HPDE6-E6E7 (cell line): Measurements from ENCODE around the gene ANKRD60.

Experiments used
- DNase-seq: peaks from one replicate; pipeline ENCODE4 v3.0.0; 2011; ENCODE audit warnings: missing footprints; ENCODE audit errors: extremely low spot score

Gene ANKRD60

DNA sequence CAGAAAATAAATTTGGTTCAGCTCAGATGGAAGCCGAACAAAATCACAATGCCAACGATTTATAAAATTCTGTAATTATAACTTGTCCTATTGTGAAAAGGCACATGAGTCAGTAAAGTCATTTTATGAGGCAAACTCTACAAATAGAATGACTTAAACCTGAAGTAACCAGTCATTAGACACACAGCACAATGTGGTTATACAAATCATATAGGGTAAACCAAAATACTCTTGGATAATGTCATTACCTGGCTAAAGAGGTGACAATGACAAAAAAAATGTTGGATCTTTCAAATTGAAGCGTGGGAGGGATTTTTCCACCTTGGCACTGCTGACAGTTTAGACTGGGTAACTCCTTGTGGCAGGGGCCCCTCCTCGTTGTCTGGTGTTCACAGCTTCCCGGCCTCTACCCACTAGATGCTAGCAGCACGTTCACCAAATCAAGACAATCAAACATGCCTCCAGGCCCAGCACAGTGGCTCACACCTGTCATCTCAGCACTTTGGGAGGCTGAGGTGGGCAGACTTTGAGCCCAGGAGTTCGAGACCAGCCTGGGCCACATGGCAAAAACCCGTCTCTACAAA lies 5.0 kb downstream of the ANKRD60 start:
- no peak for DNase-seq

- no peak for DNase-seq
These were observed 6.0 kb downstream of the ANKRD60 start for GRCh38 chr20:58222446-58222845.

- DNase-seq, result no peak
These were observed 9.1 kb downstream of the ANKRD60 start for GRCh38 chr20:58219342-58219700.

GRCh38 chr20:58218665-58219341 lies 9.7 kb downstream of the ANKRD60 start:
- no peak for DNase-seq

DNA sequence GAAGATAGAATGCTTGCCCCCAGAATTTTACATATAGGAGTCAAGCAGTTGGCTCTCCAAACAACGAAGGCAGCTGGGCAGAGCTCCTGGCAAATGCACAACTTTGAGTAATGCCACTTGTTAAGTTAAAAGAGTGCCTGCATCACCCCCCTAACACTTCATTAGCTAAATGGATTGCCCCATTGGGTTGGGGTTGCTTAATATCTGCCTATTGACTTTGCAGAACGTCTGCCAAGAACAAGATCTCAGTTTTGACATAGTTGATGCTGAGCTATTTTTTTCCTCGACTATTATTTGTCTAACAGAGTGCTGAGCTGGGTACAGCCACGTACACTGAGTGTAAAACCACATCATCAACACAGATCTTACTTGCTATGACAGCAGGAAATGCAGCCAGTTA lies 12.1 kb downstream of the ANKRD60 start:
- DNase-seq, result no peak

DNA sequence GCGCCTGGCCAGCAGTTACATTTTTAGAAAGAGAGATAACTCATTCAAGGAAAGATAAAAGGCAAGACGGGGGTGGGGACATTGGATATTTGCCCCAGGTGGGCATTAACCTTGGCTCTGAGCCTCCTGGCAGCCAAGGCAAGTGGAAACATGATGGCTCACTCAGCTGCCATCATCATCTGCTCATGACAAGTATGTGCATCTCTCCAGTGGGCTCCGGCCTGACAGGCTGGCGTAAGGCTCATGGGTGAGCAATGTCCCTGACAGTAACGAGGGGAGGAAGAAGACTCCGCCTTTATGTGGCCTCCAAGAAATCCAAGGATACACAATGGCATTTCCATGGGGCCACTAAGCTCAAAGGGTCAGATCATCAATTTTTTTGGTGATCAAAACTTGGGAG lies 13.3 kb downstream of the ANKRD60 start:
- no peak for DNase-seq

DNA sequence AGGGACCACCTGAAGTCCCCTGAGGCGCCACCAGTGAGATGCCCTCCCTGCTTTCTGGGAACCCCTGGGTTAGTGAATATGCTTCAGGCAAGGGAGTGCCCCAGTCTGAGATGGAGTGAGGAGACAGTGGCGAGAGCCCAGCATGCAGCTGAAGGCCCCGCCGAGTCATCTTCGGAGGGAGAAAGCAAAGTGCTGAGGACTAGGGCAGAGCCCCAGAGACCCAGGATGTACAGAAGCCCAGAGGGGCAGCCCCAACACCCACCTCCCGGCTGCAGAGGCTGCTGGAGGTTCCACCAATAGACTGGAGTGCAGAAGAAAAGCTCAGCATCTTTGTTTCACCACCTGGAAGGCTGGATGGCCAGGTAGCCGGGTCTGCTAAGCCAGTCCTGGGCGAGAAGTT lies 14.1 kb downstream of the ANKRD60 start:
- DNase-seq, result no peak

- no peak for DNase-seq
These were observed 14.7 kb downstream of the ANKRD60 start for GRCh38 chr20:58213716-58214115.

- no peak for DNase-seq
These were observed 15.3 kb downstream of the ANKRD60 start for GRCh38 chr20:58213121-58213520.

DNA sequence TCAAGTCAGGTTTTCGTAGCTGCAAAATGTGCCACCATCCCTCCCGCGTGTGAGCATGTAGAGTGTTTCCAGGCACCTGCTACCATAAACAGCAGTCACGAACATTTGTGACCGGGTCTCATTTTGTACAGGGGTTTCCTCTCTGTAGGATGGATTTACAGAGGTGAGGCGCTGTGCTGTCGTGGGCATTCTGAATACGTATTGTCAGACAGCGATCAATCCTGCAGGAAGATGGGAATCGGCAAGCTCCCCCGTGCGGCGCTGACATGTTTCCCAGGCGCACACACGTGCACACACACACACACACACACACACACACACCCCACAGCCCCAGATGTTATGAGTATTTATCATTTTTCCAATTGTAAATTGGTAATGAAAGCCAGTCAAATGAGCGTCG lies 15.8 kb downstream of the ANKRD60 start:
- DNase-seq, result no peak

GRCh38 chr20:58210398-58210747 lies 18.1 kb downstream of the ANKRD60 start:
- DNase-seq, result no peak

DNA sequence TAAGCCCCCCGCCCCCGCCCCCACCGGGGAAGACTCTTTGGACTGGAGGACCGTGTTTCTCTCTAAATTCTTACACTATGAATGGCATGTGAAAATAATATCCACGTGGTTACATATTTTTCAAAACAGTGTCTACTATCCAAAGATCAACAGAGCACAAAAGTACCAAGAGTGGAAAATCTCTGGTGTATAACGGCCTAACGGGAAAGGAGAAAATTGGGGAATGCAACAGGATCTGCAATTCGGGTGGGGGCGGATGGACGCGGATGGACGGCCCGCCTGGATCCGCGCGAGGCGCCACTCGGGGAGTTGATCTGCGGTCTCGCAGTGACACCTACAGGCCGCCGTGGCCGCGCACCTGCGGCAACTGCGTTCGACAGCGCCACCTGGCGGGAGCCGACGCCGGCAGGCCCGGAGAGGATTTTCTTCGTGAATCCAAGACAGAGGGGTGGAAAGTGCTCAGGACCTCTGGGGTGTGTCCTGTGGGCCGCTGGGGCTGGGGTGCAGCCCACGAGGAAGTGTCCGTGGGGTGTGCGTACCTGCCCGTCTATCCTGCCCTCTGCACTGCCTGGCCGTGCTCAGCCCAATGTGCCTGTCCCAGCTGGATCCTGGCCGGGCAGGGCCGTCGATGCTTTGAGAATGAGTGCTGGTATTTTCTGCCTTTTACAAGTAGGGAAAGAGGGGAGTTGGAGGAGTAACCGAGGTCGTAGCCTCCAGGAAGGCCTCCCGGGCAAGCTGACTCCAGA lies 18.6 kb downstream of the ANKRD60 start:
- DNase-seq, result peak; percentile 98

- no peak for DNase-seq
These were observed 19.5 kb downstream of the ANKRD60 start for GRCh38 chr20:58208944-58209343.

DNA sequence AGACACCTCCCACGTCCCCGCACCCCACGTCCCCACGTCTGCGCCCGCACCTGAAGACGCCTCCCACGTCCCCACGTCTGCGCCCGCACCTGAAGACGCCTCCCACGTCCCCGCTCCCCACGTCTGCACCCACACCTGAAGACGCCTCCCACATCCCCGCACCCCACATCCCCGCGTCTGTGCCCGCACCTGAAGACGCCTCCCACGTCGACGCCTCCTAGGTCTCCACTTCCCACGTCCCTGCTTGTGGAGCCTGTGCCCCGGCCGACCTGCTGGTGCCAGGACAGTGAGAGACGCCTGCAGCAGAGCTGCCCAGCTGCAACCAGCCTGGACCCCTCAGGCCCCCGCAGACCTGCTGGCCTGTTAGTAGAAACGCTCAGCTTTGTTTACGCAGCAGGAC lies 22.6 kb downstream of the ANKRD60 start:
- DNase-seq, result no peak

- no peak for DNase-seq
These were observed 26.4 kb downstream of the ANKRD60 start for GRCh38 chr20:58202044-58202443.

DNA sequence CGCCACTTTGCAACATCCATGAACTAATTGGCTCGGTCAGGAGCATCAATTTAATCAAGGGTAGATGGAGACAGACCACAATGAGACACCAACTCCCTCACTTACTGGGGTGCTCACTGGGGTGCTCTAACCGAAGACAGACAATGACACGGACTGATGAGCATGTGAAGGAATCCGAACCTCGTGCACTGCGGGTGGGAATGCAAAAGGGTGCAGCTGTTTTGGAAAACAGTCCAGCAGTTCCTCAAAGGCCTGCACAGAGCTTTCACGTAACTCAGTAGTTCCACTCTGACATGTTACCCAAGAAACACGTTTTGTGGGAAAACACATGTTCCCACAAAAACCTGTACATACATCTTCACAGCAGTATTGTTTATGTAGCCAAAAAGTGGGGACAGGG lies 26.8 kb downstream of the ANKRD60 start:
- no peak for DNase-seq

GRCh38 chr20:58199469-58199868 lies 29.0 kb downstream of the ANKRD60 start:
- DNase-seq, result no peak

DNA sequence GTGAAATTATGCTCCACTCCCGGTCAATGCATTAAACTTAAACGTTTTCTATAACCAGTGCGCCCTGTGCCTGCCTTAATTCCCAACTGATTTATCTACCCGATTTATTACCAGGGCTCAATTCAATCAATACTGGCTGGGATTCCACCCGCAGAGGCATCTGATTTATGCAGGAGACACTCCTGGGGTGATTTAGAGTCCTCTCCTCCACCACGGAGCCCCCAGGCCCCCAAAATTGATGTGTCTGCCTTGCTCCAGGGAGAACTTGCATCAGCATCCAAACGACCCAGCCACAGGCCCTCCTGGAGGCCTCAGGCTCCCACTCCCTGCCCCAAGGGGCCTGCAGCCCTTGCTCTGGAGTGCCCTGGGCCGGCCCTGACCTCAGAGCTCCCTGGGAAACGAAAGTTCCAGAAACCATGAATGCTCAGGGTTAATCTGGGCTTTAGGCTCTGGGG lies 29.5 kb downstream of the ANKRD60 start:
- no peak for DNase-seq

DNA sequence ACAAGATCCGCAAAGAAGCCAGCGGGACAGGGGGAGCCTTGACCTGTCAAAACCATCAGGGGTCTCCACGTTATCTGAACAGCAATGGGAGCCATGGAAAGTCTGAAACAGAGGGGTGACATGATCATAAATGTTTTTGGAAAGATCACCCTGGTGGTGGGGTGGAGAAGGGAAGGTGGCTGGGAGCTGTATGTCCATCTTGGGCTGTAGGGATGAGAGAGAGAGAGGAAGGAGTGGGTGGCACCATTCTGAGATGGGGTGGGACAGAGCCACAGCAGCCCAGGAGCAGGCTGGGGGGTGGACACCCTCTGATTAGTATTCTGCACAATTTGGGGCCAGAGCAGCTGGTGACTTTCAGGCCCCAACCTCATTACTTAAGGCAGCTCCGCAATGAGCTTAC lies 30.1 kb downstream of the ANKRD60 start:
- DNase-seq, result no peak

- DNase-seq, result no peak
These were observed 31.3 kb downstream of the ANKRD60 start for GRCh38 chr20:58197185-58197469.

DNA sequence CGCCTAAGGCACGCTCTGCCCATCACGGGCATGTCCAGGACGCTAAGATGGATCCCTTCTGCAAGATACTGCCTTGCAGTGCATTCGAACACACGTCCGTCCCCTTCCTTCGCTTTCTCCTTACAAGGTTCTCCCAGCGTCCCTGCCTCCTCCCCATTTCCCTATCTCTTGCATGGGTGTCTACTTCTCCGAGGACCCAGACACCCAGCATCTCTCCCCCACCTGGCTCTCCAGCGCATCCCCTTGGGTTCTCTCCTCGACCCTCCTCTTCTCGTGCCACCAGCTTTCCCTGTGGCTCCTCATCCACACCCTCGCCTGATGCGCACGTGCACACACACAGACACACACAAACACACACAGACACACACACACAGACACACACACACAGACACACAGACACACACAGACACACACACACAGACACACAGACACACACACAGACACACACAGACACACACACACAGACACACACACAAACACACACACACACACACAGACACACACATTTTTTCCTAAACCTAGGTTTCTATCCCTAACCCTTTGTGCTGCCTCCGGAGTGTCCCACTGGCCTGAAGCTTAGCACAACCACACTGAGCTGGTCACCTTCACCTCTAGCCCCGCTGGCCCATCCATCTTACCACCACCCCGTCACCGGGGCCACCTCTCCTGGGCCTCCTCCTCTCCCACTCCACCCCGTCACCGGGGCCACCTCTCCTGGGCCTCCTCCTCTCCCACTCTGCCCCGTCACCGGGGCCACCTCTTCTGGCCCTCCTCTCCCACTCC lies 31.9 kb downstream of the ANKRD60 start:
- no peak for DNase-seq

DNA sequence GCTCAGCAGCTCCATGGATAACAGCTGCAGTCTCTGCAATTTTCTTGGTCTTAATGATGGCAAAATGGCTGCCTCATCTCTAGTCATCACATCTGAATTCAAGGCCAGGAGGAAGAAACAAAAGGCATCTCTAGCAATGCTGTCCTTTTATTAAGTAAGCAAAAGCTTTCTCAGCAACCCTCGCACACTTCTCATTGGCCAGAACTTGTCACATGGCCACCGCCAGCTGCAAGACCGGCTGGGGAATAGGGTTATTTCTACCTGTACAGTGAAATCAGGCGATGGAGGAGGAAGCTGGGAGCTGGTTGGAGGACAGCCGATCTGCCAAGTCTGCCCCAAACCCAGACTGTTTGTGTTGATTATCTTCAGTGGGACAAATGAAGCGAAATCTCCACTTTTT lies 33.4 kb downstream of the ANKRD60 start:
- DNase-seq, result no peak
